ENCODE data around the gene NEIL3.
A peak's percentile ranks its signal among the peaks of the same experiment; 100 is the strongest.
"Not testable (repeated sequence)": the region's sequence is repeated elsewhere in the genome, so short reads cannot be mapped to it uniquely, and the experiment has no call there.

NEIL3 gene

DNA sequence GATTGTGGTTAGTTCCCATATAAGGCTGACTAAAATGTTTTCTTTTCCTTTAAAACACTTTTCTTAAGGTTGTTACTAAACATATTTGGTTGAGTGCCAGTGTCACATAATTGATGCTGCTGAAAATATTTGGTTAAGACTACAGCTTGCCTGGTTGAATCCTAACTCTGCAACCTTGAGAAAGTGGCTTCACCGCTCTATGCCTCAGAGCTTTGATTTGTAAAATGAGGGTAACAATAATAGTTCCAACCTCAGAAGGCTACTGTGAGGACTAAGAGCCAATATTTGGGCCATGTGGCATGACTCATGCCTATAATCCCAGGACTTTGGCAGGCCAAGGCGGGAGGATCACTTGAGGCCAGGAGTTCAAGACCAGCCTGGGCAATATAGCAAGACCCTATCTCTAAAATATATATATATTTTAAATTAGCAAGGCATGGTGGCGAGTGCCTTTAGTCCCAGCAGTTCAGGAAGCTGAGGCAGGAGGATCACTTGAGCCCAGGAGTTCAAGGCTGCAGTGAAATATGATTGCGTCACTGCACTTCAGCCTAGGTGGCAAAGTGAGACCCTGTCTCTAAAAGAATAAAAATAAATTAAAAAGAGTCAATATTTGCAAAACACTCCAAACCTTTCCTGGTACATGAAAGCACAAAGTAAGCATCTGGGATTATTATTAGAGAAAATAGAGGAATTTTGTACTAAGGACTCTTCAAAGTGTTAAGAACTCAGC, 7.1 kb upstream of the NEIL3 start:
- DNase-seq: no peak

DNA sequence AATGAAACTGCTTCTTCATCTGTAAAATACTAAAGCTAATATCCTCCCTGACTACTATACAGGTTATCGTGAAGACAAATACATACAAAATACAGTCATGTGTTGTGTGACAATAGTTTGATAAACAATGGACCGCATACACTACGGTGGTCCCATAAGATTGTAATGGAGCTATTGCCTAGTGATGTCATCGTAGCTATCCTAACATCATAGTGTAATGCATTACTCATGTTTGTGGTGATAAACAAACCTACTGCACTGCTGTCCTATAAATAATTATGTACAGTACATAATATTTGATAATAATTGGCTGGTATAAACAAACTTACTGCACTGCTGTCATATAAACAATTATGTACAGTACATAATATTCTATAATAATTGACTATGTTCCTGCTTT, 5.6 kb upstream of the NEIL3 start:
- no peak for DNase-seq

DNA sequence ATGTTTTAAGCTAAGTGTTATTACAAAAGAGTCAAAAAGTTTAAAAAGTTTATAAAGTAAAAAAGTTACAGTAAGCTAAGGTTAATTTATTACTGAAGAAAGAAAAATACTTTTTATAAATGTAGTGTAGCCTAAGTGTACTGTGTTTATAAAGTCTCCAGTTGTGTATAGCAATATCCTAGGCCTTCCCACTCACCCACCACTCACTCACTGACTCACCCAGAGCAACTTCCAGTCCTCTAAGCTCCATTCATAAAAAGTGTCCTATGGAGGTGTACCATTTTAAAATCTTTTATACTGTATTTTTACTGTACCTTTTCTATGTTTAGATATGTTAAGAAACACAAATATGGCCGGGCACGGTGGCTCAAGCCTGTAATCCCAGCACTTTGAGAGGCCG, 4.8 kb upstream of the NEIL3 start:
- DNase-seq: not testable (repeated sequence)

DNA sequence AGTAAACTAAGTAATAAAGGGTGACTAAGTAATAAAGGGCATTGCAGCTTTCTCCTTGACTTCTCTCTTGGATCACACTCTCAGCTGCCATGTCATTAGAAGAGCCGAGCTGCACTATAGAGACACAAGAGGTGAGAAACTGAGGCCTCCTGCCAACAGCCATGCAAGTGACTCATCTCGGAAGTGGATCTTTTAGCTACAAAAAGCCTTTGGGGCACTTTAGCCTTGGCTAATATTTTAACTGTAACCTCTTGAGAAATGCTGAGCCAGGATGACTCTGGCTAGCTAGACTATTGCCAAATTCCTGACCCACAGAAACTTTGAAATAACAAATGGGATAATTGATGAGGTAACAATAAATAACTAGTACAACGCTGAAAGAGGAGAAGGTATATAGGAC, 1.5 kb upstream of the NEIL3 start:
- DNase-seq: no peak

DNA sequence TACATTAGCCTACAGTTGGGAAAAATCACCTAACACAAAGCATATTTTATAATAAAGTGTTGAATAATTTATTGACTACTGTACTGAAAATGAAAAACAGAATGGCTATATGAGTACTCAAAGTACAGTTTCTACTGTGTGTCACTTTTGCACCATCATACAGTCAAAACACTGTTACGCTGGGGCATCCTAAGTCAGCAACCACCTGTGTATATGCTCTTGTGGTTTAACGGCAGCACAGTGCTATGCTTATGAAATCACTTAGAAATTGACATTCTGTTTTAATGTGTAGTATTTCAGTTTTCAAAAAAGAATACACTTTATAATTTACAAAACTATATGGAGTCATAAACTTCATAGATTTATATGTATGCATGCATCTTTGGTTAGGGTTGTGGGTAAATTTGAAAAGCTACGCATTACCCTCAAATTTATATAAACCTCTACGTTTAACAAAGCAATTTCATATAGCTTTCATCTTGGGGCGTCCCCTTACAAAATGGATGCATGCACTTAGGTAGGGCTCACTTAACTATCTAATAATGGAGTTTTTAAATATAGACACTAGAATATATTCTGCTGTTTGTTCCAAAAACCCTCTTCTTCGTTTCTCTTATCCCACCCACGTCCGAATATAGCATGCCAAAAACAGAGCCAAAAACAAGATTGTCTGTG, 690 bp upstream of the NEIL3 start:
- peak; percentile 29 for DNase-seq

DNA sequence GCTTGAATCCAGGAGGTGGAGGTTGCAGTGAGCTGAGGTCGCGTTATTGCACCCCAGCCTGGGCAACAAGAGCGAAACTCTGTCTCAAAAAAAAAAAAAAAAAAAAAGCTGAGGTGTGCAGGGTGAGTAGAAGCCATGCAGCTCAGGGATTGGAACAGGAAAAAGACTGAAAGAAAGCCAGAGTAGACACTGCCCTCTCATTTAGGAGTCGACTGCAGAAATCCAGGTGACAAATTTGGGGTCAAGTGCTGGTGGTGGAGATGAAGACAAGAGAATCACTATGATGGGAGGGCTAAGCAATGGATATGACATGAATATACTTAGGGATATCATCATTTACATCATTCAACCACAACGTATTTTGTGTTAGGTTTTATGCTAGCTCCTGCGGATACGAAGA, 1.9 kb downstream of the NEIL3 start:
- no peak for DNase-seq

DNA sequence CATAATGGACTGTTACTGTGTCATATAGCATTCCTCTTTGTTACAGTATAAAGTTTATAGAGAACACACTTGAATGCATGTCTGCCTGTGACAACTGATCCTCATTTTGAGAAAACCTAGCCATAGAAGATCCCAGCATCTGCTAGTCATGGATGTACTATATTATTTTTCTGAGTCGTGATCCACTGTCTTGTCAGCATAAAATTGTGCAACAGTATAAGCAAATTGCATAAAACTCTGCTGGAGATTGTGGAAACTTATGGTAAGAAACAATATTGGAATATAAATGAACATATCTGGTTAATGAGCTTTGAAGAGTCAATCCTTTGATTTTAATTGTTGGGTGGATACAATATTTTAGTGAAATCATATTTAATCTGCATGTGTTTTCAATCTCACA, 3.6 kb downstream of the NEIL3 start:
- no peak for DNase-seq

DNA sequence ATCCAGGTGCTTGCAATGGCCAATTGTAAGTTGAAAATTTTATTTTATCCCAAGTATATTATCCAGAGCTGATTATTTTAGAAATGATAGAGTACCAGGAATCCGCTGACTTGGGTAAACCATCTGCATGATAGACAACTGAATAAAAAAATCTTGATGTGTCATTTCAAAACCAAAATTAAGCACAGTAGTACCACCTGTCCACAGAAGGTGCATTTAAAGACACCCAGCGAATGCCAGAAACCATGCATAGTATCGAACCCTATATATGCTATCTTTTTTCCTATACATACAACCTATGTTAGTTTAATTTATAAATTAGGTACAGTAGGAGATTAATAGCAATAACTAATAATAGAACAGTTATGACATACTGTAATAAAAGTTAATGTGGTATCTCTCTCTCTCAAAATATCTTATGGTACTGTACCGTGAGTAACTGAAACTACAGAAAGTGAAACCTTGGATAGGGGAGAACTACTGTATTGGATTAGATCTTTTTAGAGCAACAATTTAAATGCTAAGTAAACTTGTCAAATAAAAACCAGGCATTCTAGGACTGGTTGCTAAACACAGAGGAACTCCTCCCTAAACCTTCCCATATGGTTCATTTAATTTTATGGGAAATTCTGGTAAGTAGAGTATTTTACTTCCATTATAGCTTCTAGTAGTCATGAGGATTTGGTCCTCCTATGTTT, 6.2 kb downstream of the NEIL3 start:
- DNase-seq: no peak

DNA sequence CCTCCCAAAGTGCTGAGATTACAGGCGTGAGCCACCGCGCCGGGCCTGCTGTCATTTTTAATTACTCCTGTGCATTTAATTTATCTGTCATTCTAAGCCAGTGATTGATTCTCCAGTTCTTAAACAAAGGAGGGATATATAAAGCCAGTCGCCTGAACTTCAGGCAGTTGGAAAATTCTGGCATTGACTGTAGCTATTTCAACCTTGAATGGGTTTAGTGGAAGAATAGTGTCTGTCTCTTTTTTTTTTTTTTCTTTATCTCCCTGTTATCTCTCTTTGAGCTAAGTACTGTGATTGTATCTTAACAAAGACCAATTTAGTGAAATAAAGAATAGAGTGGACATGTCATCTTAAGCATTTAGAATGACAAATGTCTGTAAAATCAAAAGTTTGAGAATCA, 11.0 kb downstream of the NEIL3 start:
- DNase-seq: no peak

DNA sequence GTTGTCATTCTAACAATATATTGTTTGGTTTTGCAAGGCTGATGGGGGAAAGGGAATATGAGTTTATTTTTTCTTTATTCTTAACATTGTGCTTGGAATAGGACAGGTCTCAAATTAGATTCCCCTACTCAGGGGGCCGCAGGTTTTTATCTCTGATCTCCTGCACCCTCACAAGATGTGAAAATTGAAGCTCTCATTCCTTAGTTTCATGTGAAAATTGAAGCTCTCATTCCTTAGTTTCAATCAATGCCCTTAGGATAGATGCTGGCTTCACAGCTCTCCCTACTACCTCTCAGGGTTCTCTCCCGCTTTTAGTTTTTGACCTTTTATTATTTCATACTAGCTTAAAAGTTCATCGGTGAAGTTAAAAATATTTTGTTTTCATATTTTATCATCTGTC, 12.0 kb downstream of the NEIL3 start:
- DNase-seq: no peak

DNA sequence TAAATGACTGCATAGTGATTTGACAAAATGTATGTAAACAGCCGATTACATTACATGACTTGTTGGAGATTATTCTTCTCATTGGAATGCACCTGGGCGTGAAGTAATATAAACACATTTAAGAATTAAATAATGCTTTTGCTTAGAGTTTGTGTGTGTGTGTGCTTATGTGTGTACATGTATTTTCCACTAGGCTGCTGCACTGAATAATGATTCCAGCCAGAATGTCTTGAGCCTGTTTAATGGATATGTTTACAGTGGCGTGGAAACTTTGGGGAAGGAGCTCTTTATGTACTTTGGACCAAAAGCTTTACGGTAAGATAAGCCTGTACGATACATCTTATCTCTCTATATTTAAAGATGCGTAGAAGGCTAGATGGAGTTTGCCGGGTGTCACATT, 12.6 kb downstream of the NEIL3 start:
- DNase-seq: no peak

DNA sequence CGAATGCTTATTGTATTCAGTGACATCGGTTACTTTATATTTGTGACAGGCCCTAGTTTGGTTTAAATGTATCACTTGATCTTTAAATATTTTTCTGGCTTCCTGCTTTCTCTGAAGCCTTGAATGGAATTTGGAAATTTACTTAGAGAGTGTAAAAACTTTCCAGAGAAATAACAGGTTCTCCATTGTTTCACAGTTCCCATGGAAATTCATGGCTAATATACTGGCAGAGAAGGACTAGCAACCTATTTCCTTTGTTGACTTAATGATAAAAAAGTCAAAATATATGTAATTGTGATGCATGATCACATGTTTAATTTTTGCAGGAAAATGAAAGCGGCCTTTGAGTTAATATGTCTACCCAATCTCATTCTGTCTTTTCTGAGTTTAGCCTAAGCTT, 13.2 kb downstream of the NEIL3 start:
- DNase-seq: no peak

DNA sequence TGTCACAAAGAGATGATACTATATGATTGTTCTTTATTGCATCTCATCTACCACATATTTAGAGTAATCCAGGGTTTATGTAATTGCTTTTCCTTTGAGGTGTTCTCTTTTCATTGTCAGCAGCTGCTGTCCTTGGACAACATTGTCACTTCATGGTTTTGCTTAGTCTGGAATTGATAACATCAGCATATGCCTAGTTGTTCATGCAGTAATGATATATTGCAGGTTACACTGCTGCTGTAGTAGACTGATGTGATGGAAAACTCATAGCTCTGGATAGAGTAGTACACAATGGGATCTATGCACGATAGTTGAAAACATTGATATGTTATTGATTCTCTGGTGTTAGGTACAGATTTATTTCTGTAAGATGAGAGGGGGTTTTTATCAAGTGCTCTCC, 13.7 kb downstream of the NEIL3 start:
- no peak for DNase-seq

DNA sequence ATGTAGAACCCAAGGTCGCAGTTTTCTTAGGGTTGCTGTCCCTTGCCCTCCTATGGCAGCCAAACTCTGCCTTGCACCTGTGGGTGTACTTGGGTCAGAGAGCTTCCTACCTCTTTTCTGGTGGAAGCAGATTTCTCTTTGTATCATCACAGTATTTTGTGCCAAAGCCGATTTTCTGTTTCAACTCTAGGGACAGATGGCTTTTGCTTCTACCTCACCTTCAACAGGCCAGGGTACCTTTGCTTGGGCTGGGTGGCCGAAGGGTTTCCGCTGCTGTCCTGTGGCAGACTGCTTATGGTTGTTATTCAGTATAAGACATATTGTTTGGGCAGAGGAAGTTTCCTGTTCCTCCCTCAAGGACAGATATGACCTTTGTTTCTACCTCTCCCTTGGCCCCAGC, 22.4 kb downstream of the NEIL3 start:
- no peak for DNase-seq

DNA sequence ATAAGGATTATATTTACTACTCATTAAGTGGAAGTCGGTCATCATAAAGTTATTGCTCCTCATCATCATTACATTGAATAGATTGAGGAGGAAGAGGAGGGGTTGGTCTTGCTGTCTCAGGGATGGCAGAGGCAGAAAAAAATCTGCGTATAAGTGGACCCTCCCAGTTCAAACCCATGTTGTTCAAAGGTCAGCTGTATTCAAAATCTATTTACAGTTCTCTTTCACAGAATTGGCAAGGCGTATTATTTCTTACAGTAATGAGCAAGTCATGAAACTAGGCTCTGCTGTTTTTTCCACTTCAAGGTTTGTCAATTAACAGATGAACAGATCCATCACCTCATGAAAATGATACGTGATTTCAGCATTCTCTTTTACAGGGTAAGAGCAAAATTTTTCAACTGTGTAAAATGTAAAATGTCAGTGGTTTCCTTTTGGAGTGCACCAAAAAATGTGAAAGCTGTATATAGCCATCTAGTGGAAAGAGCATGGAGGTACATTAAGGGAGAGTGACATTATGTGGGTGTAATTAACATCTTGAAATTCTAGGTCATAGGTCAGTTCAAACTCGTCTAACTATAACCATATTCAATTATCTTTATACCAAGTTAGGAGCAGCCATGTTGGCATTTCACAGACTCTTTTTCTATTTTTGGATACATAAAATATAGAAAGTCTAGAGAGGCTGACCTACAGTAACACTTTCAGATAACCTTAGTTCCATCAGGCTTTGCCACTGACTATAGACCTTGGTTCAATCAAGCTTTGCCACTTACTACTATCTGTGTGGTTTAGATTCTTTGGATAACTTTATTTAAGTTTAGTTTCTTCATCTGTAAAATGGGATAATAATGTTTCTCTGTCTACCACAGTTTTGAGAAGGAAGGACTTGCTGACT, 30.1 kb downstream of the NEIL3 start:
- DNase-seq: no peak

DNA sequence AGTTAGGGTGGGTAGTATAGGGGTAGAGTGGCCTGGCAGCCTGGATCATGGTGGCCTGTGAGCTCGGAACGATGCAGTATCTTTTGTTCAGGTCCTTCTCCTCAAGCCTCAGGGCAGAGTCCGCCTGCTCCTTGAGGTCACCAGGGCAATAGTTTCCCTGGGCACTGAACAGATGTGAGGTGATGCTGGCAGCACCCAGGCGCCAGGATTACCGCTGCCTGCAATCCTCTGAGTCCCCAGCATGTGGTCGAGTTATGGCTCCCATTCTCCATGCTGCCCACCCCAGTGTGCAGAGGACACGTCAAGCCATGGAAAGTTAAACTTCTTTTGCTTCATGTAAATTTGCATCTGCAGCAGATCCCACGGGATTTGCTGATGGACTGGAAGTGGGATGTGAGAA, 38.7 kb downstream of the NEIL3 start:
- DNase-seq: no peak

DNA sequence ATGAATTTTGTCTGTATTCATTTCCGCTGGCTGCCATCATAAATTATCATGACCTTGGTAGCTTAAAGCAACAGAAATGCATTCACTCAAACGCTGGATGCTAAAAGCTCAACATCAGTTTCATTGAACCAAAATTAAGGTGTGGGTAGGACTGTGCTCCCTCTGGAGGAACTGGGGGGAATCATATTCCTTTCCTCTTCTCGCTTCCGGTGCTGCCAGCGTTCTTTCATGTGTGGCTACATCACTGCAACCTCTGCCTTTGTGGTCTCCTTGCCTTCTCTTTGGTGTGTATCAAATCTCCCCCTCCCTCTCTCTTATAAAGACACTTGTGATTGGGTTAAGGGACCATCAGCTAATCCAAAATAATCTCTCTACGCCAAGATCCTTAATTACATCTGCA, 39.5 kb downstream of the NEIL3 start:
- DNase-seq: no peak

DNA sequence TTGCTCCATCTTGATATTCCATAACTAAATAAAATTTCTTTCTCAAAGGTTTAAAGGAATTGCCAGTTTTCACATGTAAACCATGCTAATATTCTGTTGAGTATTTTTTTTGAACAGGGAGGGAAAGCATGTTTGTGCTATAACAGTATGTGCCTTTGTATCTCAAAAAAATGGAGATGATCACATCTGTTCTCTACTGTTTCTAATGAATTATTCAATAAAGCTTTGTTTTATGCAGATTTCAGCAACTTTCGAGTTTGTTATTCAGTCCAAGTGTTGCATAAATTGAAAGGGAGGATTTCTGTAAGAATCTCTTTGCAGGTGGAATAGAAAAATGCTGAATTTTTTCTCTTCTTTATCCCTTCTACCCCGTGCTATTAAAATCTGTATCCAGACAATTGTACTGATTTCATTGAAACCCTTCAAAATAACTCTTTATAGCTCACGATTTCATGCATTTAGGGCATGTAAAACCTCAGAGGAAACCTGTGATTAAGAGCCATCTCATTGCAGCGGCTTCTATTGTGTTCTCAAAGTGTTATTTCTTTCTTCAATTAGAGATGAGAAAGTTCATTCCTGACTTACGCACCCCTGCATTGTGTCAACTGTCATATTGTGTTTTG, 42.1 kb downstream of the NEIL3 start:
- DNase-seq: no peak

DNA sequence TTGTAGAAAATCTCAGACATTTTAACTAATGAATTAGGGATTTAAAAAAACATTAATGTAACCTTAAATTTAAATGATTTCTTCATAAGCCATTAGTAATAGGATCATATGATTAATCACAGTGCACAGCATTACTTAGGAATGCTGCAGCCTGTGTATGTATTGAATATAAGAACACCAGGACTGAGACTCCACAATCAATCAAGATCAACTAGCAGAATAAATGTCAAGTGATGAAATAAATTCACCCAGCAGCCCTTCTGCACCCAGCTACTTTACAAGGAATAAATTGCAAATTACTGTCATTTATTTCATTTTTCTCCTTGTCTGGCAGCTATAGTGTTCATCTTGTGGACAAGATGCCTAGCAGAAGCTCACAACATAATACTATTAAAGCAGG, 46.5 kb downstream of the NEIL3 start:
- DNase-seq: no peak

DNA sequence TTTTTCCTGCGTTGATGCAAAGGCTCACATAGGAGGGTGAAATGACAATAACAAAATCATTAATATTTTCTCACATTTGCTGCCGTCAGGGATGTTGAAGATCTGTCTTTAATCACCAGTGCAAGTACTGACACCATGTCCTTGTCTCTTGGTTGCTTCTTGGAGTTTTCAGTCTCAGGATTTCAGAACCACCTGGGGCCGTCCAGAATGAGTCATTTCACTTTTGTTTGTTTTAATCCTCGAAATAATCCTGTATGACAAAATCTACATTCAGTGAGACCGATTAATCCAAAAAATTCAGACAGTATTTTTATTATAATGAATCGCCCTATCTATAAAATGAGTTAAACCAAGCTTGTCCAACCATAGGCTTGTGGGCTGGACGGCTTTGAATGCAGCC, 47.2 kb downstream of the NEIL3 start:
- no peak for DNase-seq

DNA sequence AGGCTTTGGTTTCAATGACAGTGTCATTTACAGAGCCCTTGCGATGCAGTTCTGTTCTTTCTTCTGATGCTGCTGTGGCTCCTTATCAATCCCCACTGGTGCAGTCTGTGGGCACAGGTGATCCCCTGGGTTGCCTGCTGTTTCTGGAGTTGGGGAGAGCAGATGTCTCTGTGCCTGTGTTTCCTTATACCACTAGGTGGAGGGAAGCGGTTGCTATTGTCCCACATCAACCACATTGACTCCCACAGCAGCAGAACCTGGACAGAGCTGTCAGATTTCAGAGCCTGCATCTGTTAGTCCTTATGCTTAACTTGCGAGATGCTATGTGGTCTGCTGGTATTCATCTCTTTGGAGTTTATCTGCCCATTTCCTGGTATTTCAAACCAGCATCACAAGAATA, 57.7 kb downstream of the NEIL3 start:
- DNase-seq: no peak

DNA sequence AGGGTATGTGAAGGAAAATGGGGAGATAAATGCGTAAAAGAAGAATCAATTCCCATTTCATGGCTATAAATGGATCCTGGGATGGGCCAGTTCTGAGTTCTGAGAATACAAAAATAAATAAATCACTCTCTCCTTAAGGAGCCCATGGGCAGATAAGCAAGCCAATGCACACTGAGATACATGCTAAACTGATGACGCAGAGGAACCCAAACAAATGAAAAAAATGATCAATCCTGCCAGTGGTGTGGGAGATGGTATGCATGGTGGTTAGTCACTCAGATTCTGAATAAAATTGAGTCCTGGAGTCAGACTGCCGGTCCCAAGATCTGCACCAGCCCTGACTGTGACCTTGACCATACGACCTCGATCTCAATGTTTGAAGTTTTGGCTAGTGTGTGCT, 59.7 kb downstream of the NEIL3 start:
- no peak for DNase-seq

DNA sequence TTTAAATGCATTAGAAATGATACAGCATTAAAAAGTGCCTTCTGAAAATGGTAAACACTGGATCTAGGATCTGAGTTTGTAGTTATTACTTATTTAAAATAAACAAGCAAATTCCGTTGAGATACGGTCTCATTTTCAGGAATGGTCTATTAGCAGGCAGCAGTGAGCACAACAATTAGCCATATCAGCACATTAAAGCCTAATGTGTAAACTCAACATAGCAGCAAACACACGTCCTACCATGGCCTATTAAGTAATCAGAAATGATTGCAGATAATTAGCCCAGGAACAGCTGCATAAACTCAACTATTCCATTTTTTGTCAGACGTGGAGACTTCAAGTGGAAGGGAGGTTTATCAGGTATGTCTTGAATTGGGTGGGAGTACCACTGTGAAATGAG, 61.8 kb downstream of the NEIL3 start:
- no peak for DNase-seq

All from stimulated activated CD4-positive, alpha-beta T cell treated with anti-CD3 and anti-CD28 coated beads, Interleukin-1b, Interleukin-23, amount 100 ng/mL, for 48 hours (primary cell).